Osteocyte (in vitro differentiated cells): Measurements from ENCODE around the gene SQOR. TPM values are rescaled to one million over a fixed set of nuclear protein-coding genes. Genes with fewer than 3 reads are reported as not detected.

Experiments used
- DNase-seq: peaks from one replicate; pipeline ENCODE4 v3.0.0; 2021; ENCODE audit warnings: mixed read lengths; ENCODE audit not compliant: unreplicated experiment; ENCODE audit errors: extremely low spot score
- H3K27ac Mint-ChIP-seq: one replicate; pipeline ENCODE4 v1.8.0; 2021; ENCODE audit warnings: mild to moderate bottlenecking, mixed read lengths; ENCODE audit not compliant: unreplicated experiment
- H3K27me3 Mint-ChIP-seq: one replicate; pipeline ENCODE4 v1.8.0; 2021; ENCODE audit warnings: mixed read lengths; ENCODE audit not compliant: unreplicated experiment
- H3K36me3 Mint-ChIP-seq: one replicate; pipeline ENCODE4 v1.8.0; 2021; ENCODE audit warnings: mixed read lengths; ENCODE audit not compliant: unreplicated experiment
- H3K4me1 Mint-ChIP-seq: one replicate; pipeline ENCODE4 v1.8.0; 2021; ENCODE audit warnings: mixed read lengths; ENCODE audit not compliant: unreplicated experiment
- H3K4me3 Mint-ChIP-seq: one replicate; pipeline ENCODE4 v1.8.0; 2021; ENCODE audit warnings: mild to moderate bottlenecking, moderate library complexity, mixed read lengths; ENCODE audit not compliant: unreplicated experiment
- H3K9me3 Mint-ChIP-seq: one replicate; pipeline ENCODE4 v1.8.0; 2021; ENCODE audit warnings: mixed read lengths; ENCODE audit not compliant: unreplicated experiment
- CTCF ChIP-seq: fragments of 200-600 bp; sonication (generic); IDR thresholded peaks from 2 replicates; pipeline ENCODE4 v1.5.0; 2021; ENCODE audit warnings: antibody characterized with exemption, mild to moderate bottlenecking, moderate library complexity
- total RNA-seq: library from RNA; stranded (reverse); gene quantifications from 2 replicates; pipeline ENCODE4 v1.2.1, GENCODE V29; 2021

SQOR gene
- total RNA-seq, 1 donor from 2014 or later, result 22.6 TPM

- H3K36me3 Mint-ChIP-seq, result peaks cover 21% of the 10 kb centered on the region
- peaks cover 8% of the 10 kb centered on the region for H3K4me1 Mint-ChIP-seq
- peaks cover 3% of the 10 kb centered on the region for H3K9me3 Mint-ChIP-seq
- no peak for TF ChIP-seq CTCF
- no peak for DNase-seq
- no peak overlapping the region for H3K4me3 Mint-ChIP-seq
- no peak overlapping the region for H3K27ac Mint-ChIP-seq
- H3K27me3 Mint-ChIP-seq, result no peaks in the 10 kb centered on the region
These were observed 32.2 kb downstream of the SQOR start for GRCh38 chr15:45667002-45667401.

- H3K4me1 Mint-ChIP-seq, result peaks cover 8% of the 10 kb centered on the region
These were observed 33.6 kb downstream of the SQOR start for GRCh38 chr15:45668386-45668785.

GRCh38 chr15:45669422-45669821 is 34.6 kb downstream of the SQOR start:
- no peak overlapping the region for H3K4me3 Mint-ChIP-seq
- DNase-seq, result no peak
- TF ChIP-seq CTCF, result no peak
- H3K9me3 Mint-ChIP-seq, result peaks cover 3% of the 10 kb centered on the region
- H3K36me3 Mint-ChIP-seq, result peaks cover 20% of the 10 kb centered on the region
- H3K4me1 Mint-ChIP-seq, result peaks cover 6% of the 10 kb centered on the region
- H3K27ac Mint-ChIP-seq, result no peak overlapping the region
- no peaks in the 10 kb centered on the region for H3K27me3 Mint-ChIP-seq

More at GRCh38 chr15:45668386-45668785, 33.6 kb downstream of the SQOR start:
- no peak for TF ChIP-seq CTCF
- Mint-ChIP-seq H3K27me3 (no peaks in the 10 kb centered on the region), H3K9me3 (peaks cover 3% of the 10 kb centered on the region), H3K36me3 (peaks cover 21% of the 10 kb centered on the region), H3K4me3 (no peak overlapping the region), H3K27ac (no peak overlapping the region)
- DNase-seq, result no peak

- H3K4me3 Mint-ChIP-seq, result no peak overlapping the region
- H3K27me3 Mint-ChIP-seq, result no peaks in the 10 kb centered on the region
- H3K9me3 Mint-ChIP-seq, result peaks cover 3% of the 10 kb centered on the region
- TF ChIP-seq CTCF, result no peak
- H3K4me1 Mint-ChIP-seq, result peaks cover 13% of the 10 kb centered on the region
- H3K36me3 Mint-ChIP-seq, result peaks cover 20% of the 10 kb centered on the region
- DNase-seq, result no peak
- H3K27ac Mint-ChIP-seq, result no peak overlapping the region
These were observed 35.3 kb downstream of the SQOR start for GRCh38 chr15:45670091-45670490.

GRCh38 chr15:45670511-45670910 is 35.7 kb downstream of the SQOR start:
- Mint-ChIP-seq H3K27ac (no peak overlapping the region), H3K4me3 (no peak overlapping the region), H3K36me3 (peaks cover 20% of the 10 kb centered on the region), H3K4me1 (peaks cover 13% of the 10 kb centered on the region), H3K9me3 (peaks cover 3% of the 10 kb centered on the region), H3K27me3 (no peaks in the 10 kb centered on the region)
- no peak for TF ChIP-seq CTCF
- DNase-seq, result no peak
